GM12874 (cell line): ENCODE measurements around the gene RPL27A.

ENCODE experiments used
- CTCF ChIP-seq: IDR thresholded peaks from 2 replicates; pipeline ENCODE4 v1.5.1; 2011; ENCODE audit warnings: low read depth, mild to moderate bottlenecking, control low read depth, low read length, moderate library complexity; ENCODE audit not compliant: insufficient read depth

Gene RPL27A

GRCh38 chr11:8722809-8723208 lies 40.2 kb downstream of the RPL27A start:
- TF ChIP-seq CTCF = no peak

GRCh38 chr11:8723711-8724110 lies 41.1 kb downstream of the RPL27A start:
- no peak for TF ChIP-seq CTCF

GRCh38 chr11:8724682-8725081 lies 42.1 kb downstream of the RPL27A start:
- no peak for TF ChIP-seq CTCF

- no peak for TF ChIP-seq CTCF
These were observed 43.8 kb downstream of the RPL27A start for GRCh38 chr11:8726395-8726794.

- no peak for TF ChIP-seq CTCF
These were observed 46.0 kb downstream of the RPL27A start for GRCh38 chr11:8728563-8728962.

- no peak for TF ChIP-seq CTCF
These were observed 46.5 kb downstream of the RPL27A start for GRCh38 chr11:8729067-8729466.

GRCh38 chr11:8729837-8730696 lies 47.5 kb downstream of the RPL27A start:
- TF ChIP-seq CTCF = no peak
